ENCODE results near the gene CDKN1C.

Gene CDKN1C

DNA sequence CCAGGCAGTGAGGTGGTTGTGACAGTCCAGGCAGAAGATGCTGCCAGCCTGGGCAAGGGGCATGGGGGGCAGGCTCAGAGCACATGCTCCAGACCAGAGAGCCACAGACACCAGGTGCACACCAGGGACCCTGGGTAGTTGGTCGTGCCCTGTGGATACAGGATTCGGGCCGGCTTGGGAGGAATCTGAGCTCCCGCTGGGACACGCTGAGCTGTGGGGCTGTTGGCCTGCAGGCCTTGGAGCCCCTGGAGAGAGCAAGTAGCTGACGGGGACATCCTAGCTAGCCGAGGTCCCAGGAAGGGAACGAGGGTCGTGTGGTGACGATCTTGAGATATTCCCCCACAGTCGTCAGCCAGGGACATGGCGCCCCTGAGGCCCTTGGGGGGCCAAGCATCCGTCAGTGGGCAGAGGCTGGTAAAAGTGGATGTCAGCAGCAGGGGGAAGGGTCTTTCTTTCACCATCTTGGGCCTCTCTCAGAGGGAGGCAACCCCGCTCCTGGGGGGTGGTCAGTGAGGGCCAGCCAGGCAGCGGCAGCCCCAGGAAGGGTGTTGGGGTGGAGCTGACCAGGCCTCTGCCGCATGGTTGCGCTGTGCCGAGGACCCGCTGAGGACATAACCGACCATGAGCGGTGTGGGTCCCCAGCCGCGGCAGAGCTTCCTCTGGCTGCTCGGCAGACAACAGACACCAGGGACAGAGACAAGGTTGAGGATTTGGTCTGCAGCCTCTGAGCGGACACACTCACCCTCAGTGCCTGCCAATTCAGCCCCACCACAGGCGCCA, 44.0 kb downstream of the CDKN1C start:
- CTCF ChIA-PET, result no interaction called here

DNA sequence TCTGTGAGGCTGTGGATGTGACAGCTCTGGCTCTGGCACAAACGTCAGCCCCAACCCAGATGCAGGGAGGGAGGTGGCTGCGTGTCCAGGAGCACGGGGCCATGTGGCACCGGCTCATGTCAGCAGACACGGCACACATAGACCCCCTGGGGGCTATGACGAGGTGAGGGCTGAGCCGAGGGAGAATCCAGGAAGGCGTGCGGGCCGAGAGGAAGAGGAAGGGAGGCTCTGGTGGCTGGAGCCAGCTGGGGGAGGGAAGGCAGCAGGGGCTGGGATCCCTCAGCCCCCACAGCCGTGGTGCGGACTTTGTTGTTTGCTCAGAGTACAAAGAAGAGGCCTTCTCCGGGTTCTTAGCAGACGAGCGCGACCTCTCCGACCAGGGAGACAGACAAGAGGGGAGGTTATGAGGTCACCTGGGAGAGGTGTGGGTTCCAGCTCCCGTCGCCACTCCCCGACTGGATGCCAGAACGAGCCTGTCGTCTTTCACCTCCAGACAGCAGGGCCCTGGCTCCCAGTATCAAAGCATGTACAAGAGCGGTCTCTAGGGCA, 46.1 kb downstream of the CDKN1C start:
- Histone ChIP-seq H3K36me3 (ENCODE audit: control insufficient read depth in 2 of 2, insufficient read depth in 1 of 2, low read length in 2 of 2) (no peaks in the 10 kb centered on the region), H3K4me1 (ENCODE audit: control insufficient read depth, insufficient read depth, low read length) (no peaks in the 10 kb centered on the region), H3K9me3 (ENCODE audit: control insufficient read depth, insufficient read depth, low read depth, low read length) (no peaks in the 10 kb centered on the region), H3K27ac (ENCODE audit: extremely low read depth, low read depth, low read length) (no peak overlapping the region), H3K4me3 (ENCODE audit: low read depth, low read length) (no peak overlapping the region)
- CTCF ChIA-PET, result no interaction called here
- POLR2A ChIA-PET, result no interaction called here
- TF ChIP-seq, protein P1, sequence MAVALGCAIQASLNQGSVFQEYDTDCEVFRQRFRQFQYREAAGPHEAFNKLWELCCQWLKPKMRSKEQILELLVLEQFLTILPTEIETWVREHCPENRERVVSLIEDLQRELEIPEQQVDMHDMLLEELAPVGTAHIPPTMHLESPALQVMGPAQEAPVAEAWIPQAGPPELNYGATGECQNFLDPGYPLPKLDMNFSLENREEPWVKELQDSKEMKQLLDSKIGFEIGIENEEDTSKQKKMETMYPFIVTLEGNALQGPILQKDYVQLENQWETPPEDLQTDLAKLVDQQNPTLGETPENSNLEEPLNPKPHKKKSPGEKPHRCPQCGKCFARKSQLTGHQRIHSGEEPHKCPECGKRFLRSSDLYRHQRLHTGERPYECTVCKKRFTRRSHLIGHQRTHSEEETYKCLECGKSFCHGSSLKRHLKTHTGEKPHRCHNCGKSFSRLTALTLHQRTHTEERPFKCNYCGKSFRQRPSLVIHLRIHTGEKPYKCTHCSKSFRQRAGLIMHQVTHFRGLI (tag by site-specific recombination; IDR thresholded peaks at IDR 0.05), result no peak
- TF ChIP-seq, protein P2, sequence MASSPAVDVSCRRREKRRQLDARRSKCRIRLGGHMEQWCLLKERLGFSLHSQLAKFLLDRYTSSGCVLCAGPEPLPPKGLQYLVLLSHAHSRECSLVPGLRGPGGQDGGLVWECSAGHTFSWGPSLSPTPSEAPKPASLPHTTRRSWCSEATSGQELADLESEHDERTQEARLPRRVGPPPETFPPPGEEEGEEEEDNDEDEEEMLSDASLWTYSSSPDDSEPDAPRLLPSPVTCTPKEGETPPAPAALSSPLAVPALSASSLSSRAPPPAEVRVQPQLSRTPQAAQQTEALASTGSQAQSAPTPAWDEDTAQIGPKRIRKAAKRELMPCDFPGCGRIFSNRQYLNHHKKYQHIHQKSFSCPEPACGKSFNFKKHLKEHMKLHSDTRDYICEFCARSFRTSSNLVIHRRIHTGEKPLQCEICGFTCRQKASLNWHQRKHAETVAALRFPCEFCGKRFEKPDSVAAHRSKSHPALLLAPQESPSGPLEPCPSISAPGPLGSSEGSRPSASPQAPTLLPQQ (tag by site-specific recombination; IDR thresholded peaks at IDR 0.05), result no peak
- no peak for TF ChIP-seq ZNF133 (tag by site-specific recombination; IDR thresholded peaks at IDR 0.05)
- TF ChIP-seq MZF1 (tag by site-specific recombination; IDR thresholded peaks at IDR 0.05; ENCODE audit: borderline replicate concordance), result no peak
- TF ChIP-seq KLF16 (tag by site-specific recombination; IDR thresholded peaks at IDR 0.05), result no peak
- TF ChIP-seq KLF8 (tag by site-specific recombination; IDR thresholded peaks at IDR 0.05), result no peak
- no peak for TF ChIP-seq ZNF112 (tag by site-specific recombination; IDR thresholded peaks at IDR 0.05)

More for the DNA sequence above, 44.0 kb downstream of the CDKN1C start:
- Histone ChIP-seq H3K27ac (ENCODE audit: extremely low read depth, low read depth, low read length) (no peak overlapping the region), H3K4me3 (ENCODE audit: low read depth, low read length) (no peak overlapping the region), H3K9me3 (ENCODE audit: control insufficient read depth, insufficient read depth, low read depth, low read length) (no peaks in the 10 kb centered on the region), H3K4me1 (ENCODE audit: control insufficient read depth, insufficient read depth, low read length) (no peaks in the 10 kb centered on the region), H3K36me3 (ENCODE audit: control insufficient read depth in 2 of 2, insufficient read depth in 1 of 2, low read length in 2 of 2) (no peaks in the 10 kb centered on the region)
- TF ChIP-seq, protein P3, sequence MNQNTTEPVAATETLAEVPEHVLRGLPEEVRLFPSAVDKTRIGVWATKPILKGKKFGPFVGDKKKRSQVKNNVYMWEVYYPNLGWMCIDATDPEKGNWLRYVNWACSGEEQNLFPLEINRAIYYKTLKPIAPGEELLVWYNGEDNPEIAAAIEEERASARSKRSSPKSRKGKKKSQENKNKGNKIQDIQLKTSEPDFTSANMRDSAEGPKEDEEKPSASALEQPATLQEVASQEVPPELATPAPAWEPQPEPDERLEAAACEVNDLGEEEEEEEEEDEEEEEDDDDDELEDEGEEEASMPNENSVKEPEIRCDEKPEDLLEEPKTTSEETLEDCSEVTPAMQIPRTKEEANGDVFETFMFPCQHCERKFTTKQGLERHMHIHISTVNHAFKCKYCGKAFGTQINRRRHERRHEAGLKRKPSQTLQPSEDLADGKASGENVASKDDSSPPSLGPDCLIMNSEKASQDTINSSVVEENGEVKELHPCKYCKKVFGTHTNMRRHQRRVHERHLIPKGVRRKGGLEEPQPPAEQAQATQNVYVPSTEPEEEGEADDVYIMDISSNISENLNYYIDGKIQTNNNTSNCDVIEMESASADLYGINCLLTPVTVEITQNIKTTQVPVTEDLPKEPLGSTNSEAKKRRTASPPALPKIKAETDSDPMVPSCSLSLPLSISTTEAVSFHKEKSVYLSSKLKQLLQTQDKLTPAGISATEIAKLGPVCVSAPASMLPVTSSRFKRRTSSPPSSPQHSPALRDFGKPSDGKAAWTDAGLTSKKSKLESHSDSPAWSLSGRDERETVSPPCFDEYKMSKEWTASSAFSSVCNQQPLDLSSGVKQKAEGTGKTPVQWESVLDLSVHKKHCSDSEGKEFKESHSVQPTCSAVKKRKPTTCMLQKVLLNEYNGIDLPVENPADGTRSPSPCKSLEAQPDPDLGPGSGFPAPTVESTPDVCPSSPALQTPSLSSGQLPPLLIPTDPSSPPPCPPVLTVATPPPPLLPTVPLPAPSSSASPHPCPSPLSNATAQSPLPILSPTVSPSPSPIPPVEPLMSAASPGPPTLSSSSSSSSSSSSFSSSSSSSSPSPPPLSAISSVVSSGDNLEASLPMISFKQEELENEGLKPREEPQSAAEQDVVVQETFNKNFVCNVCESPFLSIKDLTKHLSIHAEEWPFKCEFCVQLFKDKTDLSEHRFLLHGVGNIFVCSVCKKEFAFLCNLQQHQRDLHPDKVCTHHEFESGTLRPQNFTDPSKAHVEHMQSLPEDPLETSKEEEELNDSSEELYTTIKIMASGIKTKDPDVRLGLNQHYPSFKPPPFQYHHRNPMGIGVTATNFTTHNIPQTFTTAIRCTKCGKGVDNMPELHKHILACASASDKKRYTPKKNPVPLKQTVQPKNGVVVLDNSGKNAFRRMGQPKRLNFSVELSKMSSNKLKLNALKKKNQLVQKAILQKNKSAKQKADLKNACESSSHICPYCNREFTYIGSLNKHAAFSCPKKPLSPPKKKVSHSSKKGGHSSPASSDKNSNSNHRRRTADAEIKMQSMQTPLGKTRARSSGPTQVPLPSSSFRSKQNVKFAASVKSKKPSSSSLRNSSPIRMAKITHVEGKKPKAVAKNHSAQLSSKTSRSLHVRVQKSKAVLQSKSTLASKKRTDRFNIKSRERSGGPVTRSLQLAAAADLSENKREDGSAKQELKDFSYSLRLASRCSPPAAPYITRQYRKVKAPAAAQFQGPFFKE (tag by site-specific recombination; IDR thresholded peaks at IDR 0.05; ENCODE audit: borderline replicate concordance), result no peak
- TF ChIP-seq, protein P4, sequence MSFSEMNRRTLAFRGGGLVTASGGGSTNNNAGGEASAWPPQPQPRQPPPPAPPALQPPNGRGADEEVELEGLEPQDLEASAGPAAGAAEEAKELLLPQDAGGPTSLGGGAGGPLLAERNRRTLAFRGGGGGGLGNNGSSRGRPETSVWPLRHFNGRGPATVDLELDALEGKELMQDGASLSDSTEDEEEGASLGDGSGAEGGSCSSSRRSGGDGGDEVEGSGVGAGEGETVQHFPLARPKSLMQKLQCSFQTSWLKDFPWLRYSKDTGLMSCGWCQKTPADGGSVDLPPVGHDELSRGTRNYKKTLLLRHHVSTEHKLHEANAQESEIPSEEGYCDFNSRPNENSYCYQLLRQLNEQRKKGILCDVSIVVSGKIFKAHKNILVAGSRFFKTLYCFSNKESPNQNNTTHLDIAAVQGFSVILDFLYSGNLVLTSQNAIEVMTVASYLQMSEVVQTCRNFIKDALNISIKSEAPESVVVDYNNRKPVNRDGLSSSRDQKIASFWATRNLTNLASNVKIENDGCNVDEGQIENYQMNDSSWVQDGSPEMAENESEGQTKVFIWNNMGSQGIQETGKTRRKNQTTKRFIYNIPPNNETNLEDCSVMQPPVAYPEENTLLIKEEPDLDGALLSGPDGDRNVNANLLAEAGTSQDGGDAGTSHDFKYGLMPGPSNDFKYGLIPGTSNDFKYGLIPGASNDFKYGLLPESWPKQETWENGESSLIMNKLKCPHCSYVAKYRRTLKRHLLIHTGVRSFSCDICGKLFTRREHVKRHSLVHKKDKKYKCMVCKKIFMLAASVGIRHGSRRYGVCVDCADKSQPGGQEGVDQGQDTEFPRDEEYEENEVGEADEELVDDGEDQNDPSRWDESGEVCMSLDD (tag by site-specific recombination; IDR thresholded peaks at IDR 0.05), result no peak
- no peak for TF ChIP-seq ZNF248 (tag by site-specific recombination; IDR thresholded peaks at IDR 0.05)
- TF ChIP-seq ZIC2 (tag by site-specific recombination; IDR thresholded peaks at IDR 0.05), result peak; percentile 72
- TF ChIP-seq MYNN (tag by site-specific recombination; IDR thresholded peaks at IDR 0.05; ENCODE audit: borderline replicate concordance), result no peak
- TF ChIP-seq TCF7L2 (IDR thresholded peaks at IDR 0.05; ENCODE audit: borderline replicate concordance, low read depth, low read length), result no peak
- TF ChIP-seq, protein P5, sequence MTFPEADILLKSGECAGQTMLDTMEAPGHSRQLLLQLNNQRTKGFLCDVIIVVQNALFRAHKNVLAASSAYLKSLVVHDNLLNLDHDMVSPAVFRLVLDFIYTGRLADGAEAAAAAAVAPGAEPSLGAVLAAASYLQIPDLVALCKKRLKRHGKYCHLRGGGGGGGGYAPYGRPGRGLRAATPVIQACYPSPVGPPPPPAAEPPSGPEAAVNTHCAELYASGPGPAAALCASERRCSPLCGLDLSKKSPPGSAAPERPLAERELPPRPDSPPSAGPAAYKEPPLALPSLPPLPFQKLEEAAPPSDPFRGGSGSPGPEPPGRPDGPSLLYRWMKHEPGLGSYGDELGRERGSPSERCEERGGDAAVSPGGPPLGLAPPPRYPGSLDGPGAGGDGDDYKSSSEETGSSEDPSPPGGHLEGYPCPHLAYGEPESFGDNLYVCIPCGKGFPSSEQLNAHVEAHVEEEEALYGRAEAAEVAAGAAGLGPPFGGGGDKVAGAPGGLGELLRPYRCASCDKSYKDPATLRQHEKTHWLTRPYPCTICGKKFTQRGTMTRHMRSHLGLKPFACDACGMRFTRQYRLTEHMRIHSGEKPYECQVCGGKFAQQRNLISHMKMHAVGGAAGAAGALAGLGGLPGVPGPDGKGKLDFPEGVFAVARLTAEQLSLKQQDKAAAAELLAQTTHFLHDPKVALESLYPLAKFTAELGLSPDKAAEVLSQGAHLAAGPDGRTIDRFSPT (tag by site-specific recombination; IDR thresholded peaks at IDR 0.05), result no peak
- POLR2A ChIA-PET, result no interaction called here
